ENCODE data around the gene PRIM1. TPM values are rescaled to one million over a fixed set of nuclear protein-coding genes. Genes with fewer than 3 reads are reported as not detected.
"Not testable (repeated sequence)": the region's sequence is repeated elsewhere in the genome, so short reads cannot be mapped to it uniquely, and the experiment has no call there.

PRIM1 gene
- total RNA-seq, 4 donors from 2014 or later: 3.7 to 30.3 (median 10.6) TPM

DNA sequence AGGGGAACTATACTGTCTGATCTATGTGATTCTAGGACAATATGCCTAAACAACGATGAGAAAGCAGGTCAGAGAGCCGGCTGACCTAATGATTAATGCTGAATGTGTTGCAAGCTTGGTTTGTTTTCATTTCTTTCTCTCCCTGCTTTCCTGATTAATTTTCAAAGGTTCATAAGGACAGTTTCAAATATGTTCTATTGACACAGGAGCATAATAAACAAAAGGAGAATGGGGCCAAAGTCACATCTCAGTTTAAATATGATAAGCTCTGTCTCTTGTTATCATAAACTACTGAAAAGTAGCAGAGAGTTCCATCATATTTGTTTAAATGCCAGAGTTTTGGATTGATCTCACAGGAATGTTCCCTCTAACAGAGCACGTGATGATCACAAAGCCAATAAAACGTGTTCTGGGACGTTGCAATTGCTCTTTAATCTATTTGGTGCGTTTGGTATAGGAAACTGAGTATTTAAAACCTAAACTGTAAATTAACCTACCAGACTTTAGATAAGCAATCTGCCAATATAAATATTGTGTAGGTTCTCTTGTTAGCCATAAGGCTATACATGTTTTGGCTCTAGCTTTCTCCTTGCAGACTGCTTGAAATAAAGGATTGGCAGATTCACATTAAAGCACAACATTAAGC is 7.3 kb upstream of the PRIM1 start:
- 49 to 61% methylated on average over 6 of the region's 6 CpGs for WGBS, 2 donors

DNA sequence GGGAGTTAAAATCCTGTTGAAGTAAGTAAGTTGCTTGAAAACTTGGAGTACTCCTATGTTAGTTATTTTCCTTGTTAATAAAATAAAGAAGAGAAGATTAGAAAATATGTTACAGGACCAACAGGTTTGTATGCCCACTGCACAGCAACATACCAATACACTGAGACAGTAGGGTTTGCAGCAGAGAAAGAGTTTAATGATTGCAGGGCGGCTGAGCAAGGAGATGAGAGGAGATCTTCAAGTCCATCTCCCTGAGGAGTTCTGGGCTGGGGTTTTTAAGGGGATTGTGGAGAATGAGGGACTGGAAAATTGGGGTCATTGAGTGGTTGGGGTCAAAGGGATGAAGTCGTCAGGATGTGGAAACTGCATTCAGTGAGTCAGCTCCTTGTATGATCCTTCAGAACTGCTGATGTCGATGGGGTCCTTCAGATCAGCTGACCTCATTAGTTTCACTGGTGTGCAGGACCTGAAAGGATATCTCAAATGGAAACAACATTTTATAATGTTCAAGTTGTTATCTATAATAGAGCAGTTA is 6.7 kb upstream of the PRIM1 start:
- intact Hi-C loops (cut with DNase I): loop anchor here (5.0 kb wide), 1 partner anchor 229 kb away; no protein-coding TSS in a partner anchor
- H3K27ac ChIP-seq: peak overlapping the region in 1 of 4 donors; percentile 1
- no peaks in the 10 kb centered on the region for H3K27me3 ChIP-seq
- H3K4me3 ChIP-seq: no peak overlapping the region
- peaks cover 0 to 13% (median 11%) of the 10 kb centered on the region in 3 donors for H3K9me3 ChIP-seq
- H3K36me3 ChIP-seq: no peaks in the 10 kb centered on the region
- no peak for TF ChIP-seq POLR2A (IDR thresholded peaks at IDR 0.05)
- TF ChIP-seq, protein P1, sequence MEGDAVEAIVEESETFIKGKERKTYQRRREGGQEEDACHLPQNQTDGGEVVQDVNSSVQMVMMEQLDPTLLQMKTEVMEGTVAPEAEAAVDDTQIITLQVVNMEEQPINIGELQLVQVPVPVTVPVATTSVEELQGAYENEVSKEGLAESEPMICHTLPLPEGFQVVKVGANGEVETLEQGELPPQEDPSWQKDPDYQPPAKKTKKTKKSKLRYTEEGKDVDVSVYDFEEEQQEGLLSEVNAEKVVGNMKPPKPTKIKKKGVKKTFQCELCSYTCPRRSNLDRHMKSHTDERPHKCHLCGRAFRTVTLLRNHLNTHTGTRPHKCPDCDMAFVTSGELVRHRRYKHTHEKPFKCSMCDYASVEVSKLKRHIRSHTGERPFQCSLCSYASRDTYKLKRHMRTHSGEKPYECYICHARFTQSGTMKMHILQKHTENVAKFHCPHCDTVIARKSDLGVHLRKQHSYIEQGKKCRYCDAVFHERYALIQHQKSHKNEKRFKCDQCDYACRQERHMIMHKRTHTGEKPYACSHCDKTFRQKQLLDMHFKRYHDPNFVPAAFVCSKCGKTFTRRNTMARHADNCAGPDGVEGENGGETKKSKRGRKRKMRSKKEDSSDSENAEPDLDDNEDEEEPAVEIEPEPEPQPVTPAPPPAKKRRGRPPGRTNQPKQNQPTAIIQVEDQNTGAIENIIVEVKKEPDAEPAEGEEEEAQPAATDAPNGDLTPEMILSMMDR (IDR thresholded peaks at IDR 0.05): no peak
- DNase-seq: no peak
- WGBS, 2 donors: 85 to 91% methylated on average over 3 of the region's 3 CpGs
- H3K4me1 ChIP-seq: no peaks in the 10 kb centered on the region

More for the DNA sequence above, 7.3 kb upstream of the PRIM1 start:
- peaks cover 0 to 13% (median 11%) of the 10 kb centered on the region in 3 donors for H3K9me3 ChIP-seq
- no peak for DNase-seq
- no peaks in the 10 kb centered on the region for H3K36me3 ChIP-seq
- peaks cover 0 to 4% (median 0%) of the 10 kb centered on the region in 3 donors for H3K4me1 ChIP-seq
- no peak overlapping the region for H3K4me3 ChIP-seq
- TF ChIP-seq POLR2A (IDR thresholded peaks at IDR 0.05): no peak
- TF ChIP-seq, protein P1 (IDR thresholded peaks at IDR 0.05): no peak
- H3K27me3 ChIP-seq: no peaks in the 10 kb centered on the region
- peak overlapping the region in 1 of 4 donors; percentile 1 for H3K27ac ChIP-seq
- intact Hi-C loops (cut with DNase I): loop anchor here (5.0 kb wide), 1 partner anchor 228 kb away; no protein-coding TSS in a partner anchor

DNA sequence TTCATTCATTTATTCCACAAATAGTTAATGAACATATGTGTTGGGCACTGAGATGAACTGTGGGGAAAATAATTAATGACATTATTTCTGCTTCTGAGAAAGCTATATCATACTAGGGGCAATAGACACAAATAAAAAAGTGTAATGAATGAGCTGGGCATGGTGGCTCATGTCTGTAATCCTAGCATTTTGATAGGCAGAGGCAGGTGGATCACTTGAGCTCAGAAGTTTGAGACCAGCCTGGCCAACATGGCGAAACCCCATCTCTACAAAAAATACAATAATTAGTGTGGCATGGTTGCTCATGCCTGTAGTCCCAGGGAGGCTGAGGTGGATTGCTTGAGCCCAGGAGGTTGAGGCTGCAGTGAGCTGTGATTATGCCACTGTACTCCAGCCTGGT is 5.8 kb upstream of the PRIM1 start:
- peaks cover 0 to 13% (median 11%) of the 10 kb centered on the region in 3 donors for H3K9me3 ChIP-seq
- not testable (repeated sequence) for H3K36me3 ChIP-seq, H3K4me1 ChIP-seq, H3K27me3 ChIP-seq, DNase-seq, H3K4me3 ChIP-seq, H3K27ac ChIP-seq
- intact Hi-C loops (cut with DNase I): loop anchor here (5.0 kb wide), 1 partner anchor 229 kb away; no protein-coding TSS in a partner anchor
- 90 to 100% methylated on average over 1 of the region's 1 CpG for WGBS, 2 donors

DNA sequence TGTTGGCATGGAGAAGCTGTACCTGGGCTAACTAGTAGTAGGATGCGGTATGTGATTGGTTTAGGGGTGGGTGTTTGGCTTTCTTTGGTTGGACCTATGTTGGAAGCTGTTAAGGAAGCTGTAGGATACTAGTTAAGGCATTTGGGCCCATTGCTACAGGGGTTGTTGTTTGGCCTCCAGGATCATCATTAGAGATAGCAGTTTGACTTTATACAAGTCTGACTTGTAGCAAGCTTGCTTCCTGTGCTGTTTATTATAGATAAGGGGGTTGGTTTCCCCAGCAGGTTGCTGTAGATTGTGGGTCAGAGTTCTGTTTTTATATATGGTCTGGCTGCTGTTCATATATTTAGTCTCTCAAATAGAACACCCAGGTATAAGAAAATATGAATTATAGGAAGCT is 1.4 kb upstream of the PRIM1 start:
- TF ChIP-seq, protein P1 (IDR thresholded peaks at IDR 0.05): no peak
- H3K4me3 ChIP-seq: no peak overlapping the region
- intact Hi-C loops (cut with DNase I): no loop called here
- H3K36me3 ChIP-seq: no peaks in the 10 kb centered on the region
- peaks cover 0 to 19% (median 8%) of the 10 kb centered on the region in 3 donors for H3K4me1 ChIP-seq
- H3K27ac ChIP-seq: no peak overlapping the region
- WGBS, 2 donors: 94% methylated on average over 1 of the region's 1 CpG
- no peak for DNase-seq
- H3K9me3 ChIP-seq: peaks cover 0 to 7% (median 6%) of the 10 kb centered on the region in 3 donors
- H3K27me3 ChIP-seq: no peaks in the 10 kb centered on the region

DNA sequence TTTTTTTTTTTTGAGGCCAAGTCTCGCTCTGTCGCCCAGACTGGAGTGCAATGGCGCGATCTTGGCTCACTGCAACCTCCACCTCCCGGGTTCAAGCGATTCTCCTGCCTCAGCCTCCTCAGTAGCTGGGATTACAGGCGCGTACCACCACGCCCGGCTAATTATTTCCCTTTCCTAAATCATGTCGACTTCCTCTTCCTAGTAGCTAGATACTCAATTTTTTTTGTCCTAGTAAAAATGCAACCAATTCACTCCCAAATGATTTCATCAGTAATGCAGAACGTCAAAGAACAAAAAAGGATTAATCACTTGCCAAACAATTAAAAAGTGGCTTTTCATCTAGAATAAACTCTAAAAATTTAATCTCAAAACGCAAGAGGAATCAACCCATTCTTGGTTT is 1.5 kb downstream of the PRIM1 start:
- intact Hi-C loops (cut with DNase I); H3K9me3 ChIP-seq; DNase-seq; H3K27ac ChIP-seq; H3K27me3 ChIP-seq: not testable (repeated sequence)
- Histone ChIP-seq H3K4me1 (peaks cover 0 to 19% (median 8%) of the 10 kb centered on the region in 3 donors), H3K36me3 (peaks cover 0 to 25% (median 0%) of the 10 kb centered on the region in 3 donors), H3K4me3 (peak overlapping the region in 1 of 4 donors; percentile 77)
- 72 to 78% methylated on average over 13 of the region's 13 CpGs for WGBS, 2 donors

DNA sequence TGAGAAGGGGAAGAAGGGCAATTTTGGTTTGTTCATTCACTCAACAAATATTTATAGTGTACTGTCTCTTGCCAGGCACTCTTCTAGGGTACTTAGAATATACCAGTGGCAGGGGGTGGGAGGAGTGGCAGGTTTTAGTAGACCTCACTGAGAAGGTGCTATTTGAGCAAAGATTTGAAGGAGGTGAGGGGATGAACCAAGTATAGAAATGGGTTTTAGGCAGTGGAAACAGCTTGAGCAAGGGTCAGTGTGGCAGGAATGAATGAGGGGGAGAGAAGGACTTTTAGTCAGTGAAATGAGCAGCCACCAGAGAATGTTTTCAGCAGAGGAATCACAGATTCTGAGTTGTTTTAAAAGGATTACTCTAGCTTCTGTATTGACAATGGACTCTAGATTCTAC is 2.3 kb downstream of the PRIM1 start:
- TF ChIP-seq POLR2A (IDR thresholded peaks at IDR 0.05): no peak
- TF ChIP-seq, protein P1 (IDR thresholded peaks at IDR 0.05): no peak
- Histone ChIP-seq H3K27ac (no peak overlapping the region), H3K4me1 (peaks cover 0 to 19% (median 8%) of the 10 kb centered on the region in 3 donors), H3K9me3 (no peaks in the 10 kb centered on the region), H3K27me3 (no peaks in the 10 kb centered on the region), H3K36me3 (peaks cover 0 to 31% (median 0%) of the 10 kb centered on the region in 3 donors), H3K4me3 (no peak overlapping the region)
- no peak for DNase-seq
- intact Hi-C loops (cut with DNase I): no loop called here

All from esophagus squamous epithelium (tissue), 5 donors.